Activated naive CD8-positive, alpha-beta T cell (primary cell): ENCODE measurements around the gene DMAP1.

ENCODE experiments used
- H3K27ac Mint-ChIP-seq: one replicate; pipeline ENCODE4 v1.8.0; 2021; ENCODE audit warnings: mixed read lengths
- H3K27me3 Mint-ChIP-seq: one replicate; pipeline ENCODE4 v1.8.0; 2021; ENCODE audit warnings: mixed read lengths
- H3K36me3 Mint-ChIP-seq: one replicate; pipeline ENCODE4 v1.8.0; 2021; ENCODE audit warnings: mixed read lengths
- H3K4me1 Mint-ChIP-seq: one replicate; pipeline ENCODE4 v1.8.0; 2021; ENCODE audit warnings: low read depth, mixed read lengths
- H3K4me3 Mint-ChIP-seq: one replicate; pipeline ENCODE4 v1.8.0; 2021; ENCODE audit warnings: mild to moderate bottlenecking, mixed read lengths
- H3K9me3 Mint-ChIP-seq: one replicate; pipeline ENCODE4 v1.8.0; 2021; ENCODE audit warnings: low read depth, mixed read lengths

DMAP1 gene

DNA sequence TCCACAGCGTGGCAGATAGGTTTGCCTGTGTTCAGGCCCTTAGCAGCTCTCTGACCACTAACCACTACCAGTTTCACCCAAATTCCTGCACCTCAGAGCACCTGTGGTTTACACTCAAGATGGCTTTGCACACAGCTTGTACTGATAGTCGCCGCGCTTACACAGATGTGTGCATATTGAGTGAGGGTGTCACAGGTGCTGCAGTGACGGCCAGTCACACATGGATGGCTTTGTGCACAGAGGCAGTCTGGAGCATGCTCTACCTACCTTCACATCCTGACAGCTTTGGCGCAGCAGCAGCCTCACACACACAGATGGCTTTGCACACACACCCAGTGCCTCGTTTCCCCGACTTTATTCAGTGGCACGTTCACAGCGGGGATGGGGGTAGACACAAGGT, 7.5 kb downstream of the DMAP1 start:
- Mint-ChIP-seq H3K9me3 (no peaks in the 10 kb centered on the region), H3K36me3 (no peaks in the 10 kb centered on the region), H3K27ac (no peak overlapping the region), H3K4me1 (peaks cover 21% of the 10 kb centered on the region), H3K4me3 (no peak overlapping the region), H3K27me3 (no peaks in the 10 kb centered on the region)

DNA sequence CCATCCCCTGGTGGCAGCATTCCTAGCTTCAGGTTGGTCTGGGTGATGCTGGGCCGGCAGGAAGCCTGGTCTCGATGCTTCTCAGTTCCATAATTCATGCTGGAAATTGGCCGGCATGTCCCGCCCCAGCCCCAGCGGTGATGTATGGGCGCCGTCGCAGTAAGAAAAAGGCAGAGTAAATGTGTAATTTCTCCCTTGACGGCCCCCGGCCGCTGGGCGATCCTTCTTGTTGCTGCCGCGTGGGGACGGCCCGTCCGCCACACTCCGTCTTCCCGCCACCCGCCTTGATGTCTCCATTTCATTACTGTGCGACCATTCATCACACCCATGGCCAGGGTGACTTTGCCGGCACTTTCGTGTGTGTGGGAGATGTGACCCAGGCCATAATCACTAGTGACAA, 8.5 kb downstream of the DMAP1 start:
- Mint-ChIP-seq H3K9me3 (no peaks in the 10 kb centered on the region), H3K36me3 (peaks cover 3% of the 10 kb centered on the region)

DNA sequence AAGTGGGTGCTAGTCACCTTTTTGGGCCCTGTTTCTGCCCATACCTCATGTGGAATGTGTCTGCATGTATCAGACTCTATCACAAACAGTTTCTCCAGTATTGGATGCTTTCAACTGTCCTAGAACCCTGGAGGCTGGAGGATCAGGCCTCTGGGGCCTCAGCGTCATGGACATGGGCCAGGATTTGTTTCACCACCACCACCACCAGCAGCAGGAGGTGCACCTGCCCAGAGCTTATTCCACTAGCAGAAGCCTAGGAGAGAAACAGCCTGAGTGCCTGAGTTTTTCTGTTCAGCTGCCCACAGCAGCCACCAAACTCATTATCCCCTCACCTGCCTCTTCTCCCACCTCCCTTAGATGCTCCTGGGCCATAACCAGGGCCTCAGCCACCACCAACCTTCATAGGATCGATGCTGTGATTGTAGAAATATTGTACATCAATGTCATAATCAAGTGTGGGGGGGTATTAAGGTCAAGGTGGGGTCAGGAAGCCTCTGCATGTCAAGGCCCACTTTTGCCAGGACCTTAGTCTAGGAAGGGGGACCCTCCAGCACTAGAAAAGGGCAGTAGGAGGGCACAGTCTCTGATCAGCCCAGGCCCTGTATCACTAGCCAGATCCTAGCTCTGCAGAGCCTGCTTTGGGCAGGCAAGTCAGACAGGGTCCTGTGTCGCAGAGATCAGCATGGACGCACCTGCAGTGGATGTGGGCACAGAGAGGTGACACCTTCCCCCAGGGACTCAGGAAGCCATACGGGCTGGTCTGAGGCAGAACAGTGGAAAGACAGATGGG, 9.3 kb downstream of the DMAP1 start:
- Mint-ChIP-seq H3K27me3 (no peaks in the 10 kb centered on the region), H3K9me3 (no peaks in the 10 kb centered on the region), H3K36me3 (peaks cover 3% of the 10 kb centered on the region), H3K4me3 (no peak overlapping the region), H3K4me1 (peaks cover 17% of the 10 kb centered on the region), H3K27ac (peak overlapping the region; percentile 46)

More for the DNA sequence above, 8.5 kb downstream of the DMAP1 start:
- Mint-ChIP-seq H3K27me3 (no peaks in the 10 kb centered on the region), H3K4me1 (peaks cover 21% of the 10 kb centered on the region), H3K4me3 (no peak overlapping the region), H3K27ac (no peak overlapping the region)

DNA sequence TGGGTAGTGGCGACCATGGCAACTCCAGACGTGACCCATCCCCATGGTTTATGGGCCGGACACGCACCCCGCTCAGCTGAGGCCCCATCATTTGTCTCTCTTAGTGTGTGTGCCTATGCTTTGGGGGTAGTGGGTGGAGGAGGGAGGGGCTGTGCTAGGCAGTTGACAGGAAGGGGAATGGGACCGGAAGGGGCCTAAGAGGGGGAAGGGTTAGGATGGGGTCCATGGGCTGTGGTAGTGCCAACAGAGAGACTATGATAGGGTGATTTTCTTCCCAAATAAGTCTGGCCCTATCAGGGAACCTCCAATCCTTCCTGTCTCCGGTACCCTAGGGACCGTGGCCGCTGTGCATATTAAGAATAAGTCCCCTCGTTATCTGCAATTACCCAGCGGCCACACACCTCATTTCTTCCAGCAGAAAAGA, 9.9 kb downstream of the DMAP1 start:
- Mint-ChIP-seq H3K4me3 (no peak overlapping the region), H3K27me3 (no peaks in the 10 kb centered on the region), H3K4me1 (peaks cover 16% of the 10 kb centered on the region), H3K9me3 (no peaks in the 10 kb centered on the region), H3K36me3 (peaks cover 3% of the 10 kb centered on the region), H3K27ac (peak overlapping the region; percentile 46)

DNA sequence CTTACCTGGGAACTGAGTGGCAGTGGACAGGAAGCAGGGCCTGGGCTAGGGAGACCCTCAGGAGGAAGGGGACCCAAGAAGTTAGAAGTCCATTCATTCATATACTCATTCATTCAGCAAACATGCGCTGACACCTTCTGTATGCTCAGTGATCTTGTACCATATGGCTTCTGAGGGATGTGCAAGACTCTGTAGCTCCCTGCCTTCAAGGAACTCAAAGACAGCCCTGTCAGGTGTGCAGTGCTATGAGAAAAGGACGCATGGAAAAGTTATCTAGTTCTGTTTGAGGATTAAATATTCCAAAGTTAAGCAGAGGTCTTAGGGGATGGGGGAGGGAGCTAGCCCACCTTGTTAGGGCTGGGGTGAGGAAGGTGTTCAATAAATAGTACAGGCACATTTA, 12.5 kb downstream of the DMAP1 start:
- Mint-ChIP-seq H3K27ac (no peak overlapping the region), H3K36me3 (peaks cover 3% of the 10 kb centered on the region), H3K27me3 (no peaks in the 10 kb centered on the region), H3K9me3 (no peaks in the 10 kb centered on the region), H3K4me1 (peaks cover 16% of the 10 kb centered on the region), H3K4me3 (no peak overlapping the region)

DNA sequence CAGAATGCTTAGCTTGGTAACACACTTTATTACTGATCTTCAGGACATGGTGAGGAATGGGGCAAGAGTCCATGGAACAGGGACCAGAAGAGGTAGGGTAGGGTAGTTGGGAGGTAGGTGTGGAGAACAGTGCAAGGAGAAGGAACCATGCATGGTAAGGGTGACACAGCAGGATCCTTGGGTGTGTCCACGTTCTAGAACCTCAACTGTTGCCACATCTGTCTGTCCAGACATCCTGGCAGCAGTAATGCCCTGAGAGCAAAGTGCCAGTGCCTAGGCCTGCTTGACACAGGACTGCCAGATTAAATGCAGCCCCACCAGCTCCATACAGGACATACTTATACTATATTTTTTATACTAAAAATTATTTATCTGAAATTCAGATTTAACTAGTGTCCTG, 13.9 kb downstream of the DMAP1 start:
- no peaks in the 10 kb centered on the region for H3K9me3 Mint-ChIP-seq
- no peak overlapping the region for H3K4me3 Mint-ChIP-seq
- H3K27me3 Mint-ChIP-seq, result no peaks in the 10 kb centered on the region
- H3K36me3 Mint-ChIP-seq, result peaks cover 6% of the 10 kb centered on the region
- peak overlapping the region; percentile 71 for H3K27ac Mint-ChIP-seq
- H3K4me1 Mint-ChIP-seq, result peaks cover 16% of the 10 kb centered on the region

DNA sequence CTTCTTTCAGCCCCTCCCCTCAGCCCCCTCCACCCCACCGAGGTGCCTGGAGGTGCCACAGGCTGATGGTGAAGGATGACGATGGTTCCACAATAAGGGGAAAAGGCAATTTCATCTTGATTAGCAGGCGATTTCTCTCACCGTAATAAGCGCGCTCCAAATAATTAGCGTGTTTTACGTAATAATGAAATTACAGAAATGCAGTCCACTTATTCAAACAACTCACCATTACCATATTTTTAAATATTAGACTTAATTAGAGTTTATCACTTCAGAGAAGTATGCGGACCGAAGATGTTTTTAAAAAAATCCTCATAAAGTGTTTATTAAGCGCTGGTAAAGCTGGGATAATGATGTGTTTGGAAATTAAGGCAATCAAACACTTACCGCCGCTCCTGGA, 14.9 kb downstream of the DMAP1 start:
- no peaks in the 10 kb centered on the region for H3K27me3 Mint-ChIP-seq
- H3K9me3 Mint-ChIP-seq, result no peaks in the 10 kb centered on the region
- H3K4me3 Mint-ChIP-seq, result no peak overlapping the region
- H3K36me3 Mint-ChIP-seq, result peaks cover 6% of the 10 kb centered on the region
- peaks cover 9% of the 10 kb centered on the region for H3K4me1 Mint-ChIP-seq
- no peak overlapping the region for H3K27ac Mint-ChIP-seq

DNA sequence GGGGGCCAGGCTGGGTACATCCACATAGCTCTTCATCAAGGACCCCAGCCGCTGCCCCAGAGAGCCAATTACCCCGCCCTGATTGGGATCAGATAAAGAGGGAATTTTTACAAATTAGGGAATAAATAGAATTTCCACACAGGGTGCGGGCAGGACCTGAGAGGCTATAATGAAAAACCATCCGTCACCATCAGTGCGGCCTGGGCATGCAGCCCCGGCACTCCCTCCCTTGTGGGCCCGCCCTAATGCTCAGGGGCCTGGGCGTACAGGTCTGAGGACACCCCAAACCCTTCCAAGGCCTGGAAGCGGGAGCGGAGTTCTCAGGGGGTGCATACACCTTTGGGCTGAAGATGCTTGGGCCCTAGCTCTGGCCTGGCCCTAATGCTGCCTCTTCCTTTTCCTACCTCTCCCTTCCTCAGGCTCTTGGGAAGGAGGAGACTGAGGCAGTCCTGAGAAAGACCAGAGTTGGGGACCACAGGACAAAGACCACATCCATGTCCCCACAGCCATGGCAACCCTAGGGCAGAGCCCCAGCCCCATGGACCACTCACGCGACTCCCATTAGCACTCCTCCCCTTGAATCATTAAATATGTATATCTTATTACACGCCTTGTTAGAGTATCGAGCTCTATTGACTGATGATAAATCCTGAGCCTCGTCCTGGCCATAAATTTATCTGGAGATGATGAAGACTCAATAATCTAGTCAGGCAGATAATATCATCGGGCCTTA, 16.3 kb downstream of the DMAP1 start:
- Mint-ChIP-seq H3K27me3 (no peaks in the 10 kb centered on the region), H3K4me3 (no peak overlapping the region), H3K9me3 (no peaks in the 10 kb centered on the region), H3K27ac (no peak overlapping the region), H3K4me1 (no peaks in the 10 kb centered on the region), H3K36me3 (peaks cover 10% of the 10 kb centered on the region)

DNA sequence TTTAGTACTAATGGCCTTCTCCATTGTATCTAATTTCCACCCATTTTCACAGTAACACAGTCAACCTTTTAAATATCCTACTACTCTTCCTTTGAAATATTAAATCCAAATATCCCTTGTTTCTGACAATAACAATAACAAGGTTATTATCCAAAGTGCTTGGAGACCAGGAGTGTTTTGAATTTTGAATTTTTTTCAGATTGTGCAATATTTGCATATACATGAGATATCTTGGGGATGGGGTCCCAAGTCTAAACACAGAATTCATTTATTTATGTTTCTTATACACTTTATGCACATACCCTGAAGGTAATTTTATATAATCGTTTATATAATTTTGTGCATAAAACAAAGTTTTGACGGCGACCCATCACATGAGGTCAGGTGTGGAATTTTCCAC, 17.5 kb downstream of the DMAP1 start:
- H3K4me3 Mint-ChIP-seq, result no peak overlapping the region
- H3K36me3 Mint-ChIP-seq, result peaks cover 15% of the 10 kb centered on the region
- no peaks in the 10 kb centered on the region for H3K4me1 Mint-ChIP-seq
- no peak overlapping the region for H3K27ac Mint-ChIP-seq
- H3K9me3 Mint-ChIP-seq, result no peaks in the 10 kb centered on the region
- no peaks in the 10 kb centered on the region for H3K27me3 Mint-ChIP-seq

DNA sequence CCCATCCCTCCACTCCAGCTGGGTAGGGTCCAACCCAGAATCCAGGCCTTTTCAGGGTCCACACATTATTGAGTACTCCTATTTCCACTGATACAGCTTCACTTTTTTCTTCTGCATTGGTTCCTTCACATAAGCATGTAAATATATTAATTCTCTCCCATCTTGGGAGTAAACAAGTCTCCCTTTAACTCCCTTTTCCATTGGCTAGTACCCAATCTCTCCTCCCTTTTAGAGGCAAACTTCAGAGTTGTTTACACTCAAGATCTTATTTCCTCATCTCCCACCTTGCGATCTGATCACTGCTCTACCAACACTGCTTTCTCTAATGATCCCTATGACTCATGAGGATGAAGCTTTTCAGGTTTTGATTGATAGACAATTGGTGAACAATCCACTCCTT, 20.3 kb downstream of the DMAP1 start:
- peaks cover 11% of the 10 kb centered on the region for H3K36me3 Mint-ChIP-seq
- no peak overlapping the region for H3K4me3 Mint-ChIP-seq
- H3K4me1 Mint-ChIP-seq, result peaks cover 5% of the 10 kb centered on the region
- H3K27me3 Mint-ChIP-seq, result no peaks in the 10 kb centered on the region
- H3K27ac Mint-ChIP-seq, result peak overlapping the region; percentile 23
- H3K9me3 Mint-ChIP-seq, result no peaks in the 10 kb centered on the region

DNA sequence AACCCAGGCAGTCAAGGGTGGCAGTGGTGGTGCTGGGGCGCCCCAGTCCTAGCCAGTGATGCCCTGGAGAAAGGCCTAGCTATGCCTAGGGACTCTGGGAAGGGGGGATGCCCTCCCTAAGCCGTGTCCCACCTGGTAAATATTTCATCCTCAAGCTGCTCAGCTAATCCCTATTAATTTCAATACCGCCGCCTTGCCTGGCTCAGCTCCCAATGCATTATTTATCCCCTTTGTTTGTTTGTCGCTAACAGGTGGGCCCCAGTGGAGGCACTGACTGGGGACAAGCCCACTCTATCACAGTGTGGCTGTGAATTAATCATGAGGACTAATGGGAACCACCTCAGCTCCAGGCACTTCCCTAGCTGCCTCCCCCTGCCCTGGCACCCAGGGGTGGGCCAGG, 22.5 kb downstream of the DMAP1 start:
- Mint-ChIP-seq H3K27ac (no peak overlapping the region), H3K9me3 (no peaks in the 10 kb centered on the region), H3K4me1 (peaks cover 9% of the 10 kb centered on the region), H3K36me3 (peaks cover 11% of the 10 kb centered on the region), H3K4me3 (no peak overlapping the region), H3K27me3 (no peaks in the 10 kb centered on the region)

DNA sequence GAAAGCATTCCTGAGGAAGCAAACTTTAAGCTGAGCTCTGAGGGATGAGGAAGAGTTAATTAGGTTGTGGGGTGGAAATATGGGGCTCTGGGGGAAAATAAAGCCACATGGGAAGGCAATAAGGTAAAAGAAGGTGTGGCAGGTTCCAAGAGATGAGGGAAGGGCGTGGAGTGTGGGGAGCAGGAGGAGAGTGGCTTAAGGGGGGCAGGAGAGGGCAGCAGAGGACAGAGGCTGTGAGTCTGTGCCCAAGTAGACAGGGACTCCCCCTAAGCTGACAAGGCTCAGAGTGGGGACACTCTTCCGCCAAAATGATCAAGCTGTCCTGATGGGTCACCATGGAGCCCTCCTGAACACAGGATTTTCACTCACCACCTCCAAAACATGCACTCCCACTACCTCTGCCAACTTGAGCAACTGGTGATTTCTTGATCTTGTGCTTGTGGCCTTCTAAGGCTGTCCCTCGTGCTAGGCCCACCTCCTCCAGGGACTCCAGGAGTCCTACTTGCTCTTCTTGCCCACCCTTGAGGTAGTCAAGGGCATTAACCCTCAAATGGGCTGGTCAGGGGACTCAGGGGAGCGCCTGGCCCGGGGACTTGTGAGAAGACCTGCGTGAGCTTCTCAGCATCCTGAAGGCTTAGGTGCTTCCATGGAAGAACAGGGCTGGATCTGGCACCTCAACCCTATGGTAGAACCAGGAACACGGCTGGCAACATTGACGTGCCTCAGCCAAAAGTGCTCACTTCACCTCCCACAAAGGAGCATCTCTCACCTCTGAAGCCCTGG, 23.4 kb downstream of the DMAP1 start:
- Mint-ChIP-seq H3K9me3 (no peaks in the 10 kb centered on the region), H3K4me3 (no peak overlapping the region), H3K36me3 (peaks cover 9% of the 10 kb centered on the region), H3K27ac (no peak overlapping the region), H3K4me1 (peaks cover 13% of the 10 kb centered on the region), H3K27me3 (no peaks in the 10 kb centered on the region)

DNA sequence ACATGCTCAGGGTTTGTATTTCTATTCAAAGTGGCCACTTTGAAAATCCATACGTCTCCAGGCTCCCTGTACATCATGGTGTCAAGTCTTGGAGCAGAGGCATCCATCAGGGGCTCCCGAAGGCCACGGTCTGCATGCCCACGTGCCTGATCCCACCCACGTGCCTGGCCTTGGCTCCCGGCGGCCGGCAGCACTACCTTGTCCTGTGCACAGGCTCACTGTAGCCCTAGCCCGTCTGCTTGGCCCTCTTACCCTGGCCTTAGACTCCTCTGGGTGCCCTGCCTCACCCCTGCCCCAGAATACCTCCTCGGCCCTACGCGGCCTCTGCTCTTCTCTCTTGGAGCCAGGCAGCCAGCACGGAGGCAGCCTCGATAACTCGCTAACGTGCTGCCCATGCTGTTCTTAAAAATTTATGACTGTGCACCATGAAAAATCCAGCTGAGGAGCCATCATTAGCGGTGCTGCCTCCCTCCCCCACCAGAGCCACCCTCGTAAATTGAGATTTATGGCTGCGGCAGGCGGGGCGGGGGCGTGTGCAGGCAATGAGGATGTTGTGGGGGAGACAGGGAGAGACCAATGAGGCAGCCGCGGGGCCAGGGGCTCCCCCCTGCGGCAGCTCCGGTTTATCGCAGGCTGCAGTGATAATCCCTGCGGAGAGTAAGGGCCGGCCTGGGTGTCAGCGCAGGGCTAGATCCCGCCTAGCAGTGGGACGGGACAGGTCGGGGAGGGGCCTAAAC, 24.6 kb downstream of the DMAP1 start:
- H3K27me3 Mint-ChIP-seq, result no peaks in the 10 kb centered on the region
- no peak overlapping the region for H3K4me3 Mint-ChIP-seq
- peaks cover 9% of the 10 kb centered on the region for H3K36me3 Mint-ChIP-seq
- H3K27ac Mint-ChIP-seq, result no peak overlapping the region
- no peaks in the 10 kb centered on the region for H3K9me3 Mint-ChIP-seq
- H3K4me1 Mint-ChIP-seq, result peaks cover 15% of the 10 kb centered on the region

DNA sequence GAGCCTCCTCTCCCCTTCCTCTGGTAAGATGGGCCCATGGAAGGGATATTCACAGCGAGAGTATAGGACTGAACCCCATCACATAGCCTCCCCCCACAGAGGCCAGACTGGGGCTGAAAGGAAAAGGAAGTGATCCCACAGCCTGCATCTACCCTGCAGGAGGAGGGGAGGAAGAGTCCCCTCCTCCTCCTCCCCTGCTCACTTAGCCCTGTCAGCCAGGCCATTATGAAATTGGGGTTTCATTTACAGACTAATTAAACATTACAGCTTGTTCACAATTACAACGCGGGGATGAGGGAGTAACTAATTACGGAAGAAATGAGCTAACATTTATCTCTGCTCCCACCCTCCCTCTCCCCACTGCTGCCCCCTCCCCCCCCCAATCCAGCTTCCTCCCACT, 25.4 kb downstream of the DMAP1 start:
- Mint-ChIP-seq H3K4me3 (no peak overlapping the region), H3K27ac (no peak overlapping the region), H3K4me1 (peaks cover 15% of the 10 kb centered on the region), H3K9me3 (no peaks in the 10 kb centered on the region), H3K36me3 (peaks cover 7% of the 10 kb centered on the region), H3K27me3 (no peaks in the 10 kb centered on the region)
